Measurements from ENCODE around the gene CTBP2. TPM values are rescaled to one million over a fixed set of nuclear protein-coding genes. Genes with fewer than 3 reads are reported as not detected.

CTBP2 gene
- total and polyA plus RNA-seq, 4 donors: 19.2 to 80.6 (median 63.2) TPM

DNA sequence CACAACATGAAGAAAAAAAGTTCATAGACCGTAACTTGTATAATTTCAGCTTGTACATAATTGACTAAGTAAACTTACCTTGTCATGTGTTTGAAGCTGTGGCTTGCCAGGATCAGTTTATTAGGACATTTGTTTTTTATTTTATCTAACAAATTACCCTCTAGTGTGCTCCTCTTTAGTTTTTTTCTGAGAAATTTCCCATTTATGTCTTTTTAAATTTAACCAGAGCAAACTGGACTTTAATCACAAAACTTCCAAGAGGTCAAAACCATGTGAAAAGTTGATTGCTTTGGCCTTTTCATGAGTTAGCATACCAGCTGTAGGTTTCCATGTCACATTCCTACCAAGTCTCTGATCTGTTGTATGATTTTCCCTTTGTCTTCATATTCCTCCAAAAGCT, 176.0 kb downstream of the CTBP2 start:
- WGBS, 2 donors: 91% methylated on average over 1 of the region's 1 CpG
- DNase-seq (no peak), ATAC-seq (ENCODE audit: insufficient read depth, low FRiP score) (no peak)
- Histone ChIP-seq H3K9ac (ENCODE audit: insufficient read depth in 1 of 2, low read length in 2 of 2) (no peak overlapping the region), H3K4me1 (ENCODE audit: control insufficient read depth in 5 of 5, insufficient read depth in 5 of 5, low read length in 5 of 5) (peaks cover 0 to 2% (median 0%) of the 10 kb centered on the region in 5 donors), H3K4me3 (no peak overlapping the region), H3K27ac (ENCODE audit: low read depth in 1 of 2, low read length in 1 of 2) (no peak overlapping the region), H3K9me3 (ENCODE audit: control insufficient read depth in 4 of 4, insufficient read depth in 3 of 4, low read length in 3 of 4) (no peaks in the 10 kb centered on the region), H3K36me3 (ENCODE audit: control insufficient read depth in 4 of 4, insufficient read depth in 4 of 4, low read length in 4 of 4) (peaks cover 24 to 53% (median 30%) of the 10 kb centered on the region in 4 donors), H3K27me3 (ENCODE audit: control insufficient read depth in 3 of 3, insufficient read depth in 3 of 3, low read length in 2 of 3) (no peaks in the 10 kb centered on the region)
- TF ChIP-seq, protein P1, sequence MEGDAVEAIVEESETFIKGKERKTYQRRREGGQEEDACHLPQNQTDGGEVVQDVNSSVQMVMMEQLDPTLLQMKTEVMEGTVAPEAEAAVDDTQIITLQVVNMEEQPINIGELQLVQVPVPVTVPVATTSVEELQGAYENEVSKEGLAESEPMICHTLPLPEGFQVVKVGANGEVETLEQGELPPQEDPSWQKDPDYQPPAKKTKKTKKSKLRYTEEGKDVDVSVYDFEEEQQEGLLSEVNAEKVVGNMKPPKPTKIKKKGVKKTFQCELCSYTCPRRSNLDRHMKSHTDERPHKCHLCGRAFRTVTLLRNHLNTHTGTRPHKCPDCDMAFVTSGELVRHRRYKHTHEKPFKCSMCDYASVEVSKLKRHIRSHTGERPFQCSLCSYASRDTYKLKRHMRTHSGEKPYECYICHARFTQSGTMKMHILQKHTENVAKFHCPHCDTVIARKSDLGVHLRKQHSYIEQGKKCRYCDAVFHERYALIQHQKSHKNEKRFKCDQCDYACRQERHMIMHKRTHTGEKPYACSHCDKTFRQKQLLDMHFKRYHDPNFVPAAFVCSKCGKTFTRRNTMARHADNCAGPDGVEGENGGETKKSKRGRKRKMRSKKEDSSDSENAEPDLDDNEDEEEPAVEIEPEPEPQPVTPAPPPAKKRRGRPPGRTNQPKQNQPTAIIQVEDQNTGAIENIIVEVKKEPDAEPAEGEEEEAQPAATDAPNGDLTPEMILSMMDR (IDR thresholded peaks at IDR 0.05; ENCODE audit: control extremely low read depth, extremely low read depth): no peak

DNA sequence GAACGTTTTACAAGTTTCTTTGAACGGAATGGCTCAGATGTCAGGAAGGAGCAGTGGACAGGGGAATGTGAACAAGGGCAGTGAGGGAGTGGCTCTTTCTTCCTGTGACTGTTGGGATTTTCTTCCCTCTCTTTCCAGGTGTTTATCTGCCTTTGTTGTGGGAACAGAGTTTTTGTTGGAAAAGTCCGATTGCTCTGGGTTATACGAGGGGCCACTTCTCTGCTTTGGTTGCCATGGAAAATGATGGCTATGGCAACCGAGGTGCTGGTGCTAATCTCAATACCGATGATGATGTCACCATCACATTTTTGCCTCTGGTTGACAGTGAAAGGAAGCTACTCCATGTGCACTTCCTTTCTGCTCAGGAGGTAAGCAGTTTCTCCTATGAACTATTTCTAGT, 177.0 kb downstream of the CTBP2 start:
- 54 to 64% methylated on average over 6 of the region's 6 CpGs for WGBS, 2 donors

DNA sequence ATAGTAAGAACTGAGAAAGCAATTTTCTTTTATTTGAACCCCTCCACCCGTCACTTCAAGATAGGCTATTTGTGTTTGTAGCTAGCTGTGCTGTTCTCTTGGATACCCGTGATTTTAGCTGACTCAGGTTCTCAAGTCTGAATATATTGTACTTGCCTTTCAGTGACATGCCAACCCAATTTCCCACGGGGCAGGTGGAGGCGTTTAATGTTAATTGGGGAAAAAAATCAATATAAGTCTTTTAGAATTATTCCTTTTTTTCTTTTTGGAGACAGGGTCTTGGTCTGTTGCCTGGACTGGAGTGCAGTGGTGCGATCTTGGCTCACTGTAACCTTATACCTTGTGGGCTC, 182.0 kb downstream of the CTBP2 start:
- no peak for ATAC-seq (ENCODE audit: insufficient read depth, low FRiP score)
- DNase-seq: no peak
- Histone ChIP-seq H3K9ac (ENCODE audit: insufficient read depth in 1 of 2, low read length in 2 of 2) (no peak overlapping the region), H3K36me3 (ENCODE audit: control insufficient read depth in 4 of 4, insufficient read depth in 4 of 4, low read length in 4 of 4) (peaks cover 16 to 37% (median 25%) of the 10 kb centered on the region in 4 donors), H3K9me3 (ENCODE audit: control insufficient read depth in 4 of 4, insufficient read depth in 3 of 4, low read length in 3 of 4) (no peaks in the 10 kb centered on the region), H3K27ac (ENCODE audit: low read depth in 1 of 2, low read length in 1 of 2) (no peak overlapping the region), H3K4me1 (ENCODE audit: control insufficient read depth in 5 of 5, insufficient read depth in 5 of 5, low read length in 5 of 5) (peaks cover 0 to 5% (median 0%) of the 10 kb centered on the region in 5 donors), H3K4me3 (no peak overlapping the region), H3K27me3 (ENCODE audit: control insufficient read depth in 3 of 3, insufficient read depth in 3 of 3, low read length in 2 of 3) (no peaks in the 10 kb centered on the region)
- 89 to 90% methylated on average over 5 of the region's 5 CpGs for WGBS, 2 donors
- TF ChIP-seq, protein P1 (IDR thresholded peaks at IDR 0.05; ENCODE audit: control extremely low read depth, extremely low read depth): no peak

More for the DNA sequence above, 177.0 kb downstream of the CTBP2 start:
- Histone ChIP-seq H3K9ac (ENCODE audit: insufficient read depth in 1 of 2, low read length in 2 of 2) (no peak overlapping the region), H3K36me3 (ENCODE audit: control insufficient read depth in 4 of 4, insufficient read depth in 4 of 4, low read length in 4 of 4) (peaks cover 22 to 55% (median 31%) of the 10 kb centered on the region in 4 donors), H3K9me3 (ENCODE audit: control insufficient read depth in 4 of 4, insufficient read depth in 3 of 4, low read length in 3 of 4) (no peaks in the 10 kb centered on the region), H3K27me3 (ENCODE audit: control insufficient read depth in 3 of 3, insufficient read depth in 3 of 3, low read length in 2 of 3) (no peaks in the 10 kb centered on the region), H3K27ac (ENCODE audit: low read depth in 1 of 2, low read length in 1 of 2) (peak overlapping the region in 1 of 2 donors; percentile 6), H3K4me3 (no peak overlapping the region), H3K4me1 (ENCODE audit: control insufficient read depth in 5 of 5, insufficient read depth in 5 of 5, low read length in 5 of 5) (peaks cover 0 to 2% (median 0%) of the 10 kb centered on the region in 5 donors)
- TF ChIP-seq, protein P1 (IDR thresholded peaks at IDR 0.05; ENCODE audit: control extremely low read depth, extremely low read depth): no peak
- ATAC-seq (ENCODE audit: insufficient read depth, low FRiP score): no peak
- DNase-seq: no peak
